ENCODE data around the gene SNIP1.
"Not testable (repeated sequence)": the region's sequence is repeated elsewhere in the genome, so short reads cannot be mapped to it uniquely, and the experiment has no call there.

Gene SNIP1

DNA sequence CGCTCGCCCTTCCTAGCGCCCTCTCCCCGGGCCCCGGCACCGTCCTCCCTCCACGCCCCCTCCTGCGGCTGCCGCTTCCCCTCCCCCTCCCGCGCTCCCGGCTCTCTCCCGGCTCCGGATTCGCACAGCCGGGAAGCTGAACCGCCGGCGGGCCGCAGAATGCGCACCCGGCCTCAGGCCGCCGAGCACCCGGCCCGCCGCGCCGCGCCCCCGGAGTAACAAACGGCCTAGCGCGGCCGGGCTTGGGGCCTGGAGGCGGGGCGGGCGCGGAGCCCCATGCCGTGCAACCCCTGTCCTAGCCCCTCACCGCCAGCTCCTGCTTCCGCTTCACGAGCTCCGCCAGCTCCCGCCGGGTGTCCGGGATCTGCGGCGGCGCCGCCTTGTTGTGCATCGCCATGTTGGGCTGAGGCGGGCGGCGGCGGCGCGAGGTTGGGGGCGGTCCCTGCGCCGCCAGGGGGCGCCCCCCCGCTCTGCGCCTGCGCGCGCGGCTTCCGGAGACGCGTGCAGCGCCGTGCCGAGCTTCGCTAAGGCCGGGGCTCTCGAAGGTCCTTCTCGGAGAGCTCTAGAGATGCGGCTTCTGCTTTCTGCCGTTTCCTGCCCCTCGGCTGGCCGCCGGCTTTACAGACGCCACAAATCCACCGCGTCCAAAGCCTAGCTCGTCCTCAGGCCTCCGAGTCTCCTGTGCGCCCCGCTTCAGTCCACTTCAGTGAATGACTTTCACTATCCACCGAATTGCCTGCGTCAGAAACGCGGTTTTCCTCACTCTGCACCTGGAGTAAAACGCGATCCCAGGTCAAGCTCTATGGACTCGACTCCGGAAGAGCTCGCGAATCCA is 39.5 kb downstream of the SNIP1 start, which contains the start of gene MEAF6:
Gene MEAF6, minus strand, starts transcription at position 417 of the 835 bp plus-strand sequence. Its CDS starts 20 bp downstream, at position 397.
- peak; percentile 68 to 69 for DNase-seq (ENCODE audit: low read depth in 1 of 2, low spot score in 1 of 2)

DNA sequence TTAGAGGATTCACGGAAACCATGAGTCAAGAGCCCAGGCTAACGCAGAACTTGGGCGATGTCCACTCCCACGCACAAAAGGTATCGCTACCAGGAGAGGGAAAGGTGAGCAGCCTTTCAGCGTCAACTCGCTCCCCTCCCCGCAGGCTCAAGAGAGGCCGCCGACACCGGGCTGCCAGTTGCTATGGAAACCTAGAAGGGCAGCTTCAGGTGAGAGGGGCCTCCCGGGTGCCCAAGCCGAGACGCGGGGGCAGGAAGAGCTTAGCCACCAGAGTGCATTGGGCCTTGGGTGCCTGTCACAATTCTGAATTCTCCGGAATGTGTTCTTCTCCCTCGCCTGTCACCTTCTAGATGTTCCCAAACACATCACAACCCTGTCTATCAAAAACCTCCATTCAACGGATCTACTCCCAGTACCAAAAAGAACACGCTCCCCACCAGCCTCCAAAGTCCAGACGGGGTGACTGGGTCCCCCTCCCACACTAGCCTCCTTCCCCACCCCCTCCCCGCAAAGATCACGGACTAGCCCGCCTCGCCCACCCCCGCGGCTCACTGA is 40.2 kb downstream of the SNIP1 start:
- peak; percentile 49 to 62 for DNase-seq (ENCODE audit: low read depth in 1 of 2, low spot score in 1 of 2)

DNA sequence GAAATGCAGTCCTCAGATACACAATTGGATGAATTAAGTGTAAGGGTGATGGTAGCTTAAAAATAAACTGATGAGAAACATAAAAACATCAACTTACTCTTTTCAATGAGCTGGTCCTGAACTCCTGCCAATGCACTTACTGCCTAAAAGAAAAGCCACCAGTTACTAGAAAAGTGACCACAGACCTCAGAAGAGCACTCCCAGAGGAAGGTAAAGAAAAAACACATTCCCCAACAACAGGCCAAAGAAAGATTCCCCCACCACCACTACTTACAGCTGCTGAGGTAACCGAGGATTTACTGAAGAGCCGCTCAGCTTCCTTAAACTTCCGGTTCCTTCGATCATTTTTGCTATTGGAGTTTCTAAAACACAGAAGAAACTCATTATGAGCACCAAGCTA is 44.9 kb downstream of the SNIP1 start:
- no peak for DNase-seq (ENCODE audit: low read depth in 1 of 2, low spot score in 1 of 2)

DNA sequence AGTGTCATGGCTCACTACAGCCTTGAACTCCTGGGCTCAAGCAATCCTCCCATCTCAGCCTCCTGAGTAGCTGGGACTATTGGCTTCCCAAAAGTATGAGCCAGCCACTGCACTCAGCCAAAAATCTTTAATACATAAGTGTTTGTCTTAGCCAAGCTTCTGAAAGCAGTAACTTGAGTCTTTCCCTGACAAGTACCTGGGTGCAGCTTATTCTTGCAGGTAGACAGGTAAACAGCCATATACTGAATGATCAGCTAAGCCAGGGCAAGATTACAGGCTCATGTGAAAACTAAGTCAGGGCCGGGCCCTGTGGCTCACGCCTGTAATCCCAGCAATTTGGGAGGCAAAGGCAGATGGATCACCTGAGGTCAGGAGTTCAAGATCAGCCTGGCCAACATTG is 47.4 kb downstream of the SNIP1 start:
- DNase-seq (ENCODE audit: low read depth in 1 of 2, low spot score in 1 of 2) = no peak

DNA sequence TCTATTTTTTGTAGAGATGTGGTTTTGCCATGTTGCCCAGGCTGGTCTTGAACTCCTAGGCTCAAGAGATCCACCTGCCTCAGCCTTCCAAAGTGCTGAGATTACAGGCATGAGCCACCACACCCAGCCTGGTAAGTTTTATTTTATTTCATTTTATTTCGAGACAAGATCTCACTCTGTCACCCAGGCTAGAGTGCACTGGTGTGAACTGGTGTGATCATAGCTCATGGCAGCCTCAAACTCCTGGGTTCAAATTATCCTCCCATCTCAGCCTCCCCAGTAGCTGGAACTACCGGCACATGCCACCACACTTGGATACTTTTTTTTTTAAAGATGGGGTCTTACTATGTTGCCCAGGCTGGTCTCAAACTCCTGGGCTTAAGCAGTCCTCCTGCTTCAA is 51.3 kb downstream of the SNIP1 start:
- not testable (repeated sequence) for DNase-seq (ENCODE audit: low read depth in 1 of 2, low spot score in 1 of 2)

DNA sequence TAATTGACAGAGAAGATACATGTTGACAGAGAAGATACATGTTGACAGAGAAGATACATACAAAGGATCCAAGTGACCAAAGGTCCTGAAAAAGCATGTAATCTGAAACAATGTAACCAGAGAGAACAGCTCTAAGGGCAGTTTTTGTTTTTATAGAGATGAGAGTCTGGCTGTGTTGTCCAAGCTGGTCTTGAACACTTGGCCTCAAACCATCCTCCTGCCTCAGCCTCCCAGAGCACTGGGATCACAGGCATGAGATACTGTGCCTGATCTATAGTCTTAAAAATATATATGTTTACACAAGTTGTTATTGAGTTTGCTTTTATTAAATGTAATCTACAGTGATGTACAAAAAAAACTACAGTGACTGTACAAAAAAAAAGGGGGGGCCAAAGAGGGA is 52.0 kb downstream of the SNIP1 start:
- DNase-seq (ENCODE audit: low read depth in 1 of 2, low spot score in 1 of 2) = no peak

GRCh38 chr1:37501661-37502060 is 52.4 kb downstream of the SNIP1 start:
- no peak for DNase-seq (ENCODE audit: low read depth in 1 of 2, low spot score in 1 of 2)

GRCh38 chr1:37498872-37499617 is 55.0 kb downstream of the SNIP1 start:
- no peak for DNase-seq (ENCODE audit: low read depth in 1 of 2, low spot score in 1 of 2)

GRCh38 chr1:37497832-37498231 is 56.3 kb downstream of the SNIP1 start:
- DNase-seq (ENCODE audit: low read depth in 1 of 2, low spot score in 1 of 2) = no peak

- no peak for DNase-seq (ENCODE audit: low read depth in 1 of 2, low spot score in 1 of 2)
These were observed 58.2 kb downstream of the SNIP1 start for GRCh38 chr1:37495875-37496274.

DNA sequence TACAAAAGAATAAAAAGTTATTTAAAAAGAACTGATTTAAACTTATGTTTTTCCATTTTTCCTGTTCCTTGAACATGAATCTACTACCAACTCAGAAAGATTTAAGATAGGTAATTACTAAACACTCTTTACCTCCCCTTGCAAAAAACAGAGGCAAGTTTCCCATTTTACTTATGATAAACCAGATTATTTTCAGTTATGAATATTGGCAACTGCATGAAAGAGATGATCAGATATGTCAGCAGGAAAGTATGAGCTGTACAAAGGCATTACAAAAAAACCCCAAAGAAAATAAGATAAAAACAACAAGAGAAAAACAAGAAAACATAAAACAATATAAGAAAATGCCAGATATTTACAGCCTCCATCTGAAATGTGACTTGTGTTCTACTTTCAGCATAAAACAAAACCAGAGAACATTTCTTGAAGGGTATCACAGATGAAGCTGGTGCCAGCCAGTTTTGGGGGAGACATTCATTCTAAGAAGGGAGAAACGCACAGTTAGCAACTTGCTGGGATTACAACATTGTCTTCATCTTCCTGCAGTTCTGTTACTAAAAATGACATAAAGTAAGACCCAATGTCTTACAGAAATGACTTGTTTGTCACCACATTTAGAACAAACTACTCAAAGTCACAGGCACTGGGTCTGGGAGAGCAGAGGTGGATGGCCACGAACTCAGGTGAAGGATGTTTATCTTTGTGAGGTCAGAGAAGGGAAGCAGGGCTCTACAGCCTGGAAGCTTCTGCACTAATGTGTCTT is 60.6 kb downstream of the SNIP1 start:
- DNase-seq (ENCODE audit: low read depth in 1 of 2, low spot score in 1 of 2) = no peak

DNA sequence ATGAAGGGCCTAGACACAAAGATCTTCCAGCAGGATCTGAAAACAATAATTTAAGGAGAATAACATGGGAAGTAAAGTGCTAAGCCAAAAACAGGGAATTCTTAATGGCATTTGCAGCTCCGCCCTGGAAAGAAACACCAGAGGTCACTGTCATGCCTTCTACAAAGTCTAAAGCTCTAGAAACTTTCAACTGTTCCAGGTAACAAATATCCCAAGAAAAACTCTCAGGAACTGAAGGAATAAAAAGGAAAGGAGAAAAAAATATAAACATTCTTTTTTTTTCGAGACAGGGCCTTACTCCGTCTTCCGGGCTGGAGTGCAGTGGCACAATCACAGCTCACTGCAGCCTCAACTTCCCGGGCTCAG is 66.5 kb downstream of the SNIP1 start:
- no peak for DNase-seq (ENCODE audit: low read depth in 1 of 2, low spot score in 1 of 2)

DNA sequence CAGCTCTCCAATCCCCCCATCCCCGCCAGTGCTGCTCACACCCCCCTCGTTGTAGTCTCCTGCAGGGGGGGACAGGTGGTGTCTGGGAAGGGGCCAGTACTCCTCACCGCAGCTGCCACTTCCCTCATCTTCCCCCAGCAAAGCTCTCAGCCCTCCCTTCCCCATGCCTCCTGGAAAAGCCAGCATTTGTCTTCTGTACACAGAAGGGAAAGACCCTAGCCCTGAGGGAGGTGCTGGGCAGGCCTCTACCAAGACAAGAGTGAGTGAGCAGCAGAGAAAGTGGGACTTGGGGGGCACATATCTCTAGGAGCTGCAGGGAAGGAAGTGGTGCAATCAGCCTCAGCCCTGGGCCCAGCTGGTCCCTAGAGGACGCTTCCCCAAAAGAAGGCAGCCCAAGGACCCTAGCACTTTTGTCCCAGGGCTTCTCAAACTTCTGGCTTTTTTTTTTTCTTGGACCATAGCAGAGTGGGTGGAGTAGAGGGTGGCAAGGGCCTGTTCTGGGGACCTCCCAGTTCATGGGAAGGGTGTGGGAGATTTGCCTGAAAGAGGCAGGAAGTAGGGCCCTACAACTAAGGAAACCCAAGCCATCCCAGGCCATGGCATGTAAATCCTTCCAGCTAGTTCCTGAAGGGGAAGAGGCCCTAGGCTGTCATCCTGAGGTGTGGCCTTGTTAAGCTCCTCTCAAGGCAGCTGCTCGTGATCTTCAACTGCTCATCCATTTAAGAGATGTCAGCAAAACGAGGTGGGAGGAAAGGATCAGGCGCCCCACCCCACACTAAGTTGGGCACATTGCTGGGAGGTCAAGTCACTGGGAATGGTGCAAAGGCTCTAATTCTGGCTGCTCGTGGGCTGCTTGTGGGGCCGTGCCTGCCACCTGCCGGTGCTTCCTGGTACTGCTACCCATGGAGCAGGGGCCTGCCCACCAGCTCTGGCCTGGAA is 67.1 kb downstream of the SNIP1 start:
- DNase-seq (ENCODE audit: low read depth in 1 of 2, low spot score in 1 of 2) = peak; percentile 69

- DNase-seq (ENCODE audit: low read depth in 1 of 2, low spot score in 1 of 2) = no peak
These were observed 68.0 kb downstream of the SNIP1 start for GRCh38 chr1:37485902-37486679.

Measured in activated CD4-positive, alpha-beta T cell treated with anti-CD3 and anti-CD28 coated beads, Interleukin-2, amount 50 U/mL, for 24 hours (primary cell).